Ishikawa (cell line): ENCODE measurements around the gene MAP7.

Experiments
- CEBPB ChIP-seq: IDR thresholded peaks from 2 replicates; pipeline ENCODE4 v1.6.1; 2012
- CREB1 ChIP-seq: IDR thresholded peaks from 2 replicates; pipeline ENCODE4 v1.6.1; 2012; ENCODE audit warnings: low read depth
- EP300 ChIP-seq: IDR thresholded peaks from 2 replicates; pipeline ENCODE4 v1.6.1; 2012; ENCODE audit warnings: borderline replicate concordance
- FOXM1 ChIP-seq: IDR thresholded peaks from 2 replicates; pipeline ENCODE4 v1.6.1; 2012; ENCODE audit warnings: low read depth, borderline replicate concordance
- NFIC ChIP-seq: IDR thresholded peaks from 2 replicates; pipeline ENCODE4 v1.6.1; 2012
- REST ChIP-seq: IDR thresholded peaks from 2 replicates; pipeline ENCODE4 v1.6.1; 2012; ENCODE audit warnings: low read depth, mild to moderate bottlenecking
- TAF1 ChIP-seq: IDR thresholded peaks from 2 replicates; pipeline ENCODE4 v1.6.1; 2012; ENCODE audit warnings: low read depth, mild to moderate bottlenecking
- TCF12 ChIP-seq: IDR thresholded peaks from 2 replicates; pipeline ENCODE4 v1.6.1; 2012; ENCODE audit warnings: low read depth
- TEAD4 ChIP-seq: IDR thresholded peaks from 2 replicates; pipeline ENCODE4 v1.6.1; 2012
- USF1 ChIP-seq: IDR thresholded peaks from 2 replicates; pipeline ENCODE4 v1.6.1; 2012
- YY1 ChIP-seq: IDR thresholded peaks from 2 replicates; pipeline ENCODE4 v1.6.1; 2012; ENCODE audit warnings: low read depth
- ZBTB7A ChIP-seq: IDR thresholded peaks from 2 replicates; pipeline ENCODE4 v1.6.1; 2012; ENCODE audit warnings: low read depth
- TF ChIP-seq, protein P1 (sequence below): IDR thresholded peaks from 2 replicates; pipeline ENCODE4 v1.6.1; 2012

DNA sequence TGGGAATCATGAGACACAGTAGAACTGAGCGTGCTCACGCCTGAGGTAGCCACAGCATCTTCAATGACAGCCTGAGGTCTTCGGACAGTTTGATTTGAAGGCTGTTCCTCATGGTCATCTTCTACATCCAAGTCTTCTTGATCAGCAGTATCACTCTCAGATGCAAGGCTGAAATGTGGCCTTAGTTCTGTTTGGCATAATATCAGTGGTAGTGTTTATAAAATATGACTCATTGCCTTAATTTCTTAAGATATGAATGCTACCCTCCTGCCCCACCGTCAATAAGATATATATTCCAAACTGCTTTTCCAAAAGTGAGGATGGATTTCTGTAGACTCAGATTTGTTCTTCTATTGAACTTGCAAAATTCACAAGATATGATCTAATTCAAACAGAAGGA lies 17.5 kb upstream of the MAP7 start:
- TF ChIP-seq USF1 (no peak), ZBTB7A (no peak), CEBPB (no peak), TCF12 (no peak), TEAD4 (no peak), YY1 (no peak), REST (no peak), CREB1 (no peak), FOXM1 (no peak), TAF1 (no peak), NFIC (no peak), EP300 (no peak)
- TF ChIP-seq, protein P1, sequence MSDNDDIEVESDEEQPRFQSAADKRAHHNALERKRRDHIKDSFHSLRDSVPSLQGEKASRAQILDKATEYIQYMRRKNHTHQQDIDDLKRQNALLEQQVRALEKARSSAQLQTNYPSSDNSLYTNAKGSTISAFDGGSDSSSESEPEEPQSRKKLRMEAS: no peak
